ENCODE results near the gene G3BP1. TPM values are rescaled to one million over a fixed set of nuclear protein-coding genes. Genes with fewer than 3 reads are reported as not detected.
"Not testable (repeated sequence)": the region's sequence is repeated elsewhere in the genome, so short reads cannot be mapped to it uniquely, and the experiment has no call there.

Gene G3BP1
- total and polyA plus RNA-seq, 8 donors: 7.8 to 94.8 (median 59.1) TPM

DNA sequence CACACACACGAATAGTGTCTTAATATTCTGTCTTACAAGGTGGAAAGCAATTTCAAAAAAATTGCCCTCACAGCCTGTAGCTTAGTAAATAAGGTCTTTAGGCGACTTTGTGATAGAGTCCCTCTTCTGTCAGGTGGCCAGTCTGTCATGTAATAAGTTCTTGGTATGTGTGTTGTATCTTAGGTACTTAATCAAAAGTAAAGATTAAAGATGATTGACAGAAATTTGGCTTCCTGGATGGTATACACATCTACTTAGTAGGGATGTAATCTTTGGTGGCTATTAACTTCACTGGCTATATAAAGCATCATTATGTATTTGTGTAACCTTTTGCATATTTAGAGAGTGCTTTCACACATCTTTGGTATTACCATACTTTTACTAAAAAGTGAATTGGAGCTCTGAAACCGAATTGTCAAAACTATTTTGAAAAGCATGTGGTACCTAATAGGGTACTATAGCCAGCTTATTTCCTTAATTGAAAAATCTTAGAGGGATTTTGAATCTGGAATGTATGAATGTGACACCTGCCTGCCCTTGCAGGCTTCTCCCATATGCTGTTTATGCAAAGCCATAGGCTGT, 3.4 kb downstream of the G3BP1 start:
- H3K4me3 ChIP-seq: peak overlapping the region in 1 of 4 donors; percentile 6
- no peaks in the 10 kb centered on the region for H3K27me3 ChIP-seq
- TF ChIP-seq, protein P1, sequence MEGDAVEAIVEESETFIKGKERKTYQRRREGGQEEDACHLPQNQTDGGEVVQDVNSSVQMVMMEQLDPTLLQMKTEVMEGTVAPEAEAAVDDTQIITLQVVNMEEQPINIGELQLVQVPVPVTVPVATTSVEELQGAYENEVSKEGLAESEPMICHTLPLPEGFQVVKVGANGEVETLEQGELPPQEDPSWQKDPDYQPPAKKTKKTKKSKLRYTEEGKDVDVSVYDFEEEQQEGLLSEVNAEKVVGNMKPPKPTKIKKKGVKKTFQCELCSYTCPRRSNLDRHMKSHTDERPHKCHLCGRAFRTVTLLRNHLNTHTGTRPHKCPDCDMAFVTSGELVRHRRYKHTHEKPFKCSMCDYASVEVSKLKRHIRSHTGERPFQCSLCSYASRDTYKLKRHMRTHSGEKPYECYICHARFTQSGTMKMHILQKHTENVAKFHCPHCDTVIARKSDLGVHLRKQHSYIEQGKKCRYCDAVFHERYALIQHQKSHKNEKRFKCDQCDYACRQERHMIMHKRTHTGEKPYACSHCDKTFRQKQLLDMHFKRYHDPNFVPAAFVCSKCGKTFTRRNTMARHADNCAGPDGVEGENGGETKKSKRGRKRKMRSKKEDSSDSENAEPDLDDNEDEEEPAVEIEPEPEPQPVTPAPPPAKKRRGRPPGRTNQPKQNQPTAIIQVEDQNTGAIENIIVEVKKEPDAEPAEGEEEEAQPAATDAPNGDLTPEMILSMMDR (IDR thresholded peaks at IDR 0.05): no peak
- 14 to 15% methylated on average over 3 of the region's 3 CpGs for WGBS, 2 donors
- DNase-seq (no peak), ATAC-seq (no peak), FAIRE-seq (no peak)
- H3K36me3 ChIP-seq: no peaks in the 10 kb centered on the region
- intact Hi-C loops (cut with DNase I): no loop called here
- no peak overlapping the region for H3K27ac ChIP-seq
- peaks cover 15 to 38% (median 23%) of the 10 kb centered on the region in 3 donors for H3K4me1 ChIP-seq
- no peaks in the 10 kb centered on the region for H3K9me3 ChIP-seq

GRCh38 chr5:151779531-151780125, 7.9 kb downstream of the G3BP1 start:
- Histone ChIP-seq H3K4me3 (no peak overlapping the region), H3K9me3 (no peaks in the 10 kb centered on the region), H3K27me3 (no peaks in the 10 kb centered on the region), H3K36me3 (no peaks in the 10 kb centered on the region), H3K27ac (no peak overlapping the region), H3K4me1 (peaks cover 23 to 55% (median 36%) of the 10 kb centered on the region in 3 donors)
- ATAC-seq (no peak), FAIRE-seq (no peak), DNase-seq (no peak)
- 55 to 63% methylated on average over 3 of the region's 3 CpGs for WGBS, 2 donors
- intact Hi-C loops (cut with DNase I): no loop called here
- TF ChIP-seq, protein P1 (IDR thresholded peaks at IDR 0.05): no peak

DNA sequence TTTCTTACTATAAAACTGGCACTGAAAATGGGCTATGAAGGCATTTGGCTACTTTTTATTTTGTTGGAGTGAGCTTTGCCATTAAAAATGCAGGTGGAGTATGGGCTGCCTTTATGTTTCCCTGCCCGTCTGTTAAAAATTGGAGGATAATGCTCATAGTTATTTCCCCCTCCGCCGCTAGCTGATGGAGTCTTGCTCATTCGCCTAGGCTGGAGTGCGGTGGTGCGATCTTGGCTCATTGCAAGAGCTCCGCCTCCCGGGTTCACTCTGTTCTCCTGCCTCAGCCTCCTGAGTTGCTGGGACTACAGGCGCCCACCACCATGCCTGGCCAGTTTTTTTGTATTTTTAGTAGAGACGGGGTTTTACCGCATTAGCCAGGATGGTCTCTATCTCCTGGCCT, 8.6 kb downstream of the G3BP1 start:
- TF ChIP-seq, protein P1 (IDR thresholded peaks at IDR 0.05): no peak
- Histone ChIP-seq H3K27ac (no peak overlapping the region), H3K4me1 (peaks cover 17 to 55% (median 33%) of the 10 kb centered on the region in 3 donors), H3K36me3 (no peaks in the 10 kb centered on the region), H3K4me3 (no peak overlapping the region), H3K9me3 (no peaks in the 10 kb centered on the region), H3K27me3 (no peaks in the 10 kb centered on the region)
- FAIRE-seq (no peak), ATAC-seq (no peak), DNase-seq (no peak)
- WGBS, 2 donors: 94 to 95% methylated on average over 11 of the region's 11 CpGs
- intact Hi-C loops (cut with DNase I): no loop called here

DNA sequence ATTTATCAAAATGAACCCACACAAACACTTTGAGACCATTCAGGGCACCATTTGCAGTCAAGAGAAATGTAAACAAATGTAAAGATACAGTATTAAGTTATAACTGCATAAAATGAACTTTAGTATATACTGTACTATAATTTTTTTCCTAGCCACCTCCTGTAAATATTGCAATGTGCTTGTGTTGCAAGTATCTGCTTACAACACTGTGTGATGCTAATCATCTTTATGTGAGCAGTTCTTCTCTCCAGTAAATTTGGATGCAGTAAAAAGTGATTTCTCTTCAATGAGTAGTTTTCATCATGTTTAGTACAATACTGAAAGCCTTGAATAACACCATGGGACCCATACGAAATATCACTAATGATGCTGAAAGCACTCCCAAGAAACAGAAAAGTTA, 9.4 kb downstream of the G3BP1 start:
- H3K36me3 ChIP-seq: no peaks in the 10 kb centered on the region
- intact Hi-C loops (cut with DNase I): no loop called here
- ATAC-seq (no peak), DNase-seq (no peak), FAIRE-seq (no peak)
- no peaks in the 10 kb centered on the region for H3K9me3 ChIP-seq
- H3K4me3 ChIP-seq: no peak overlapping the region
- H3K4me1 ChIP-seq: peaks cover 17 to 49% (median 29%) of the 10 kb centered on the region in 3 donors
- TF ChIP-seq, protein P1 (IDR thresholded peaks at IDR 0.05): no peak
- WGBS, 2 donors: 61 to 64% methylated on average over 1 of the region's 1 CpG
- no peak overlapping the region for H3K27ac ChIP-seq
- H3K27me3 ChIP-seq: no peaks in the 10 kb centered on the region

DNA sequence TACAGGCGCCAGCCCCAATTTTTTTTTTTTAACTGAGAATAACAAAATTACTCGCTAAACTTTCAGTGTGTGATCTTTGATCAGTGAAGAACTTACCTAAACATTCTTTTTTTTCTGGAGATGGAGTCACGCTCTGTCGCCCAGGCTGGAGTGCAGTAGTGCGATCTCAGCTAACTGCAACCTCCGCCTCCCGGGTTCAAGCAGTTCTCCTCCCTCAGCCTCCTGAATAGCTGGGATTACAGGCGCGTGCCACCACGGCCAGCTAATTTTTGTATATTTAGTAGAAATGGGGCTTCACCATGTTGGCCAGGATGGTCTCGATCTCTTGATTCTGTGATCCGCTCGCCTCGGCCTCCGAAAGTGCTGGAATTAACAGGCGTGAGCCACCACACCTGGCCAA, 11.9 kb downstream of the G3BP1 start:
- H3K4me1 ChIP-seq: peaks cover 11 to 43% (median 29%) of the 10 kb centered on the region in 3 donors
- 95 to 97% methylated on average over 16 of the region's 16 CpGs for WGBS, 2 donors
- FAIRE-seq; H3K4me3 ChIP-seq; intact Hi-C loops (cut with DNase I); ATAC-seq; DNase-seq; H3K27me3 ChIP-seq; H3K9me3 ChIP-seq; H3K27ac ChIP-seq; H3K36me3 ChIP-seq: not testable (repeated sequence)

Measured in pancreas (tissue), 10 donors.